Activated T-helper 2 cell treated with anti-CD3 and anti-CD28 coated beads, Interferon-gamma antibody, Interleukin-2, Interleukin-4, amounts not matched to agents 10 μg/mL and 5 μg/mL and 100 μg/mL, durations not matched to agents 14 hours and 24 hours and 36 hours (primary cell): ENCODE measurements around the gene LLGL1. TPM values are rescaled to one million over a fixed set of nuclear protein-coding genes. Genes with fewer than 3 reads are reported as not detected.

Experiments
- DNase-seq: peaks from one replicate; pipeline ENCODE4 v3.0.0; 2021; ENCODE audit warnings: low spot score
- H3K27ac Mint-ChIP-seq: one replicate; pipeline ENCODE4 v1.8.0; 2021; ENCODE audit warnings: mixed read lengths
- H3K27me3 Mint-ChIP-seq: one replicate; pipeline ENCODE4 v1.8.0; 2021; ENCODE audit warnings: low read depth, mixed read lengths
- H3K36me3 Mint-ChIP-seq: one replicate; pipeline ENCODE4 v1.8.0; 2021; ENCODE audit warnings: low read depth, mixed read lengths
- H3K4me1 Mint-ChIP-seq: one replicate; pipeline ENCODE4 v1.8.0; 2021; ENCODE audit warnings: low read depth, mixed read lengths
- H3K4me3 Mint-ChIP-seq: one replicate; pipeline ENCODE4 v1.8.0; 2021; ENCODE audit warnings: low read depth, mild to moderate bottlenecking, moderate library complexity, mixed read lengths
- H3K9me3 Mint-ChIP-seq: one replicate; pipeline ENCODE4 v1.8.0; 2021; ENCODE audit warnings: mixed read lengths
- intact Hi-C: fragments of 100-400 bp; cut with micrococcal nuclease; formaldehyde crosslinking; loops from one replicate; pipeline ENCODE4 v1.15.1; 2023
- total RNA-seq: library from RNA; stranded (reverse); gene quantifications from 2 replicates; pipeline ENCODE4 v1.2.3, GENCODE V29; 2022

LLGL1 gene
- total RNA-seq, 1 donor from 2014 or later: 23.0 TPM

- Mint-ChIP-seq H3K27me3 (no peaks in the 10 kb centered on the region), H3K4me1 (no peaks in the 10 kb centered on the region), H3K36me3 (peaks cover 70% of the 10 kb centered on the region), H3K4me3 (no peak overlapping the region), H3K27ac (no peak overlapping the region), H3K9me3 (no peaks in the 10 kb centered on the region)
- intact Hi-C loops: no loop called here
- DNase-seq: no peak
Measured at GRCh38 chr17:18280766-18281371, 55.4 kb downstream of the LLGL1 start.

DNA sequence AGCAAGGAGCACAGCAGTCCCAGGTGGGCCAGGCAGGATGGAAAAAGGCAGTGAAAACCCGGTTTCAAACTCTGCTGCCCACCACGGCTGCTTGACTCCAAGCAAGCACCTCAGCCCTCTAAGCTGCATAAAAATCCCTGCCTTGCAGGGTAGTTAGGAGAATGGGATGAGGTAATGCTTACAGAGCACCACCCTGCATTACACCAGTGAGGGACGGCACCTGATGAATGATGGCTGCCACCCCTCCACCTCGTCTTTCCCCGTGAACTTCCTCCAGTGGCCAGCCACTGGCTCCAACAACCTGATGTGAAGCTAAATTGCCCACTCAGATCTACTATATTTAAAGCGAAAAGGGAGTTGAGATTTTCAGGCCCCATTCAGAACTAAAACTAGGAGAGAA is 56.4 kb downstream of the LLGL1 start:
- H3K27ac Mint-ChIP-seq: no peak overlapping the region
- H3K9me3 Mint-ChIP-seq: no peaks in the 10 kb centered on the region
- intact Hi-C loops: no loop called here
- no peak for DNase-seq
- H3K4me1 Mint-ChIP-seq: no peaks in the 10 kb centered on the region
- peaks cover 69% of the 10 kb centered on the region for H3K36me3 Mint-ChIP-seq
- H3K27me3 Mint-ChIP-seq: no peaks in the 10 kb centered on the region
- H3K4me3 Mint-ChIP-seq: no peak overlapping the region

- no peak for DNase-seq
- H3K36me3 Mint-ChIP-seq: peaks cover 78% of the 10 kb centered on the region
- H3K9me3 Mint-ChIP-seq: no peaks in the 10 kb centered on the region
- H3K4me1 Mint-ChIP-seq: no peaks in the 10 kb centered on the region
- intact Hi-C loops: no loop called here
- no peaks in the 10 kb centered on the region for H3K27me3 Mint-ChIP-seq
- H3K27ac Mint-ChIP-seq: no peak overlapping the region
- H3K4me3 Mint-ChIP-seq: no peak overlapping the region
Measured at GRCh38 chr17:18285296-18285695, 59.9 kb downstream of the LLGL1 start.

DNA sequence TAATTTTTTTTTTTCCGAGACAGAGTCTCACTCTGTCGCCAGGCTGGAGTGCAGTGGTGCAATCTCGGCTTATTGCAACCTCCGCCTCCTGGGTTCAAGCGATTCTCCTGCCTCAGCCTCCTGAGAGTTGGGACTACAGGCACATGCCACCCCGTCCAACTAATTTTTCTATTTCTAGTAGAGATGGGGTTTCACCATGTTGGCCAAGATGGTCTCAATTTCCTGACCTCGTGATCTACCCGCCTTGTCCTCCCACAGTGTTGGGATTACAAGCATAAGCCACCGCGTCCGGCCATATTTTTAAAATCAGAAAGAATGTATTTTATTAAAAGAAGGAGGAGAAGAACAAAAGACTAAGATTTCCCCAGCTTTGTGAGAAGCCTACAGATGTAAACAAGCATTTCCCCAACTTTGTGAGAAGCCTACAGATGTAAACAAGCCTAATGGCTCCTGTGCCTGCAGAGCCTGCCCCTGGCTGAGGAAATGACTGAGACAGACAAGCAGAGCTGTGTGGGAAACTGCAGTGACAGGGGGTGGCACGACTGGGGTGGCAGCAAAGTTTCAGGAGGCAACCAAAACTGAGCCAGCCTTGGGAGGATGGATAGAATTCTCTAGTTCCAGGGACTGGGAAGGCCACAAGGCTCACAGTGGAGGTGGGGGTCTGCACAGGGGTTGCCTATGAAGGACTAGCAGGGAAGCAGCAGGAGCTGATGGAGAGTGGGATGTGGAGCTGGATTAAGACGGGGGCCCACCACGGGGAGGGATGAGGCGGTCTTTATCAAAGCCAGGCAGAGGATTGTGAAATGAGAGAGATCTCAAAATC is 66.5 kb downstream of the LLGL1 start:
- H3K36me3 Mint-ChIP-seq: peaks cover 64% of the 10 kb centered on the region
- H3K27me3 Mint-ChIP-seq: no peaks in the 10 kb centered on the region

More for the DNA sequence above, 66.5 kb downstream of the LLGL1 start:
- H3K4me1 Mint-ChIP-seq: no peaks in the 10 kb centered on the region
- H3K4me3 Mint-ChIP-seq: no peak overlapping the region
- H3K9me3 Mint-ChIP-seq: no peaks in the 10 kb centered on the region
- DNase-seq: no peak
- no peak overlapping the region for H3K27ac Mint-ChIP-seq
- intact Hi-C loops: no loop called here

Other genes with a start within 250 kb of the LLGL1 start
- 29.9 and 31.3 TPM in 2 replicates for gene ATPAF2, start 186.5 kb upstream of the LLGL1 start, total RNA-seq
- gene GID4, start 186.2 kb upstream of the LLGL1 start, total RNA-seq: 9.3 and 10.8 TPM in 2 replicates
- gene DRG2, start 137.7 kb upstream of the LLGL1 start, total RNA-seq: 57.9 and 62.2 TPM in 2 replicates
- 0.64 and 0.80 TPM in 2 replicates for gene MYO15A, start 116.9 kb upstream of the LLGL1 start, total RNA-seq
- 164 and 165 TPM in 2 replicates for gene ALKBH5, start 41.8 kb upstream of the LLGL1 start, total RNA-seq
- gene FLII, start 33.1 kb downstream of the LLGL1 start, total RNA-seq: 334 and 340 TPM in 2 replicates
- 6.8 and 7.9 TPM in 2 replicates for gene MIEF2, start 35.0 kb downstream of the LLGL1 start, total RNA-seq
- gene TOP3A, start 89.4 kb downstream of the LLGL1 start, total RNA-seq: 70.7 and 75.0 TPM in 2 replicates
- gene SMCR8, start 89.7 kb downstream of the LLGL1 start, total RNA-seq: 16.5 and 16.8 TPM in 2 replicates
- gene SHMT1, start 137.9 kb downstream of the LLGL1 start, total RNA-seq: 60.3 and 65.7 TPM in 2 replicates
- not detected in 2 replicates for gene EVPLL, start 152.1 kb downstream of the LLGL1 start, total RNA-seq